ENCODE data around the gene DEPDC5.

Gene DEPDC5

DNA sequence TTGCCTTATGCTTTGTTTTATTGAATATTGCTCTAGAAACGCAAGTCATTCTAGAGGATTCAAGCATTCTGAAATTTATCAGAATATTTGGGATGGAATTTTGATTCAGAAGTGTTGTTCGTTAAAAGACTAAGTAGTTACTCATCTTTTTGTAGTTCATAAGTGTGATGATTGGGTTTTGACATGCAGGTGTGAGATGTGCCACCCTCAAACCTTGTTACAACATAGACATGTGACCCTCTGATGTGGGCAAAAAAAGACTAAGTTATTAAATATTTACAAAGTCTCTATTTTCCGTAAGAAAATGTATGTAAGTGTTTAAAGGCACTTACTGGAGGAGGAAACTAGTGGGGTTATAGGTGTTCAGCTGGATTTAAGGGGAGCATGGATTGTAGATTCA is 199.4 kb downstream of the DEPDC5 start:
- no peak for DNase-seq

DNA sequence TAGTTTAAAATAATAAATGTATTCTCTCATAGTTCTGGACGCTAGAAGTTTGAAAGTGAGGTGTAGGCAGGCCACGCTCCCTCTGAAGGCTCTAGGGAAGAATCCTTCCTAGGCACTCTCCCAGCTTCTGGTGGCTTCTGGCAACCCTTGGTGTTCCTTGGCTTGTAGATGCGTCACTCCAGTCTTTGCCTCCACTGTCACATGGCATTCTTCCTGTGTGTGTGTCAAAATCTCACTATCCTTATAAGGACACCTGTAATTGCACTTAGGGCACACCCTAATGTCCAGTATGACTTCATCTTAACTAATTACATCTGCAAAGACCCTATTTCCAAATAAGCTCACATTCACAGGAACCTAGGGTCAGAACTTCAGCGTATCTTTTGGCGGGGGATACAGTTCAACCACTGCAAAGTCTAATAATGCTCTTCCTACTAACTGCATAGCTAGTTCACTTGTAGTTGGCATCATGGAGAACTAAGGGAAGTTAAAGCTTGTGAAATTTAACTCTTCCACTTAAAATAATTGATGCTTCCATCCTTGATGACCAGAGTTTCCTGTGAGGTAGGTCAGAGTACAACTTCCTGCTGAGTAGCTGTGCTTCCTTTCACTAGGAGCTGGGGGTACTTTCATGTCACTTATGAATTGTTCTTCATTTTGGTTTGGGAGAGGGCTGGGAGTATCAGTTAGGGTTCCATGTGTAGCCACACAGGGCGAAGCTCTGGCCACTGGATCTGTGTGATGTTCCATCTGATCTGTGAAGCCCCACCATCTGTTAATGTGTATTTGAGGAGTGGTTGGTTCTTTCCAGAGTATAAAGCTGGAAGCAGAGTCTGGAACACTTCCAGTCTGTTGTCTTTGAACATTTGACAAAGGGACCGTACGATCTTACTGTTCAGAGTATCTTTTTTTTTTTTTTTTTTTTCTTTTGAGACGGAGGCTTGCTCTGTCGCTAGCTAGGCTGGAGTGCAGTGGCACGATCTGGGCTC is 201.0 kb downstream of the DEPDC5 start:
- no peak for DNase-seq

GRCh38 chr22:31956360-31956759 is 202.5 kb downstream of the DEPDC5 start:
- no peak for DNase-seq
